K562 (cell line): ENCODE data around the gene FBL. TPM values are rescaled to one million over a fixed set of nuclear protein-coding genes. Genes with fewer than 3 reads are reported as not detected.

Experiments
- CBFA2T3 ChIP-seq: fragments of 450-650 bp; IDR thresholded peaks from 2 replicates; pipeline ENCODE4 v1.6.1; 2017
- DPF2 ChIP-seq: fragments of 450-650 bp; IDR thresholded peaks from 2 replicates; pipeline ENCODE4 v1.6.1; 2016
- FOSL1 ChIP-seq: fragments of 200-800 bp; sonication (Bioruptor generic); conservative IDR thresholded peaks from 2 replicates; pipeline ENCODE4 v1.6.1; 2016; ENCODE audit warnings: missing genetic modification characterization, missing compliant biosample characterization
- ID3 ChIP-seq, 2 experiments: fragments of 250-450 bp in 1 of 2; fragments of 450-650 bp in 1 of 2; sonication (Bioruptor Pico) in 1 of 2; IDR thresholded peaks; 2 replicates each; pipeline versions ENCODE4 v1.6.1 to v1.8.0; 2016 to 2021; ENCODE audit warnings: mild to moderate bottlenecking in 2 of 2, moderate library complexity in 2 of 2, missing compliant biosample characterization in 1 of 2, missing genetic modification characterization in 1 of 2
- NR2C1 ChIP-seq, 2 experiments: fragments of 450-650 bp; IDR thresholded peaks; 2 replicates each; pipeline ENCODE4 v1.6.1; 2017; ENCODE audit warnings: mild to moderate bottlenecking in 2 of 2, antibody characterized with exemption in 1 of 2, inconsistent platforms in 1 of 2, missing compliant biosample characterization in 1 of 2, missing genetic modification characterization in 1 of 2
- RREB1 ChIP-seq: fragments of 250-450 bp; sonication (Bioruptor Pico); IDR thresholded peaks from 2 replicates; pipeline ENCODE4 v1.4.0; 2020
- SMAD4 ChIP-seq: fragments of 250-450 bp; sonication (Bioruptor Pico); conservative IDR thresholded peaks from 2 replicates; pipeline ENCODE4 v1.8.0; 2021; ENCODE audit warnings: inconsistent platforms, mild to moderate bottlenecking, moderate library complexity
- XRCC5 ChIP-seq: fragments of 200-400 bp; formaldehyde crosslinking; IDR thresholded peaks from 2 replicates; pipeline ENCODE4 v1.6.1; 2017; ENCODE audit warnings: low read depth, mild to moderate bottlenecking, low read length
- ZNF24 ChIP-seq: fragments of 450-650 bp; IDR thresholded peaks from 2 replicates; pipeline ENCODE4 v1.6.1; 2016
- ZNF431 ChIP-seq: sonication (generic); formaldehyde crosslinking; IDR thresholded peaks from 2 replicates; pipeline ENCODE4 v1.8.0; 2022; ENCODE audit warnings: mild to moderate bottlenecking, missing genetic modification reagents
- ZNF740 ChIP-seq, 3 experiments: fragments of 200-800 bp in 1 of 3; sonication (Bioruptor generic) in 1 of 3; sonication (generic) in 1 of 3; formaldehyde crosslinking in 1 of 3; IDR thresholded peaks; 2 replicates each; pipeline versions ENCODE4 v1.6.1 to v1.8.0; 2016 to 2022; ENCODE audit warnings: mild to moderate bottlenecking in 2 of 3, missing compliant biosample characterization in 2 of 3, missing genetic modification characterization in 2 of 3, missing genetic modification reagents in 1 of 3
- polyA plus RNA-seq, 8 experiments: library from polyadenylated mRNA; depleted of rRNA in 4 of 8; stranded (reverse) in 5 of 8; unstranded in 3 of 8; fragments of >200 nt; fragmentation: Nextera tagmentation in 2 of 8; fragmentation: Illumina TruSeq in 1 of 8; extraction: Ambion mirVana in 2 of 8; extraction: Trizol in 1 of 8; gene quantifications; 2 replicates each; pipeline versions ENCODE4 v1.2.1 to v1.2.3, GENCODE V29; 2011 to 2014; ENCODE audit warnings: inconsistent platforms in 1 of 8, missing spikeins in 1 of 8
- total RNA-seq, 7 experiments: library from RNA; depleted of rRNA in 6 of 7; stranded (reverse); fragments of >200 nt in 6 of 7; fragmentation: Illumina TruSeq in 2 of 7; extraction: Trizol in 2 of 7; gene quantifications; 2 replicates each; pipeline versions ENCODE4 v1.2.1 to v1.2.3, GENCODE V29; 2011 to 2021; ENCODE audit warnings: low replicate concordance in 1 of 7

Gene FBL
- total and polyA plus RNA-seq, 9 of the 15 experiments (the other 6 are each of a cell fraction or from before 2014, with no cell fraction given) = 201 to 1,696 (median 696) TPM

- TF ChIP-seq RREB1 = 0 out of 2 replicates have a peak, but pooled peaks have one; percentile 21
- peak; percentile 74 for TF ChIP-seq SMAD4
- TF ChIP-seq CBFA2T3 = peak; percentile 67
- TF ChIP-seq ZNF431 (CRISPR knock-in tag) = peak; percentile 51; the same call in 1 of the 2 replicates
- peak; percentile 52; the same call in 1 of the 2 replicates for TF ChIP-seq DPF2
- TF ChIP-seq ZNF24 = peak; percentile 25; the same call in 1 of the 2 replicates
- peak; percentile 76 for TF ChIP-seq FOSL1 (tag)
- 0 out of 2 replicates have a peak, but pooled peaks have one; percentile 52 for TF ChIP-seq ZNF740 (CRISPR knock-in tag; IDR thresholded peaks at IDR 0.05)
- no peak for TF ChIP-seq ZNF740 (tag; IDR thresholded peaks at IDR 0.05)
- peak; percentile 39; the same call in 1 of the 2 replicates for TF ChIP-seq NR2C1 (IDR thresholded peaks at IDR 0.05)
- TF ChIP-seq NR2C1 (tag; IDR thresholded peaks at IDR 0.05) = 0 out of 2 replicates have a peak, but pooled peaks have one; percentile 65
- no peak for TF ChIP-seq XRCC5
- TF ChIP-seq ID3 (CRISPR knock-in tag; IDR thresholded peaks at IDR 0.05) = no peak
- TF ChIP-seq ID3 (tag; IDR thresholded peaks at IDR 0.05) = peak; percentile 73; the same call in 1 of the 2 replicates
These were observed 6.4 kb downstream of the FBL start (continued) for GRCh38 chr19:39839678-39840327.
